ENCODE measurements around the gene AASDH.

AASDH gene

DNA sequence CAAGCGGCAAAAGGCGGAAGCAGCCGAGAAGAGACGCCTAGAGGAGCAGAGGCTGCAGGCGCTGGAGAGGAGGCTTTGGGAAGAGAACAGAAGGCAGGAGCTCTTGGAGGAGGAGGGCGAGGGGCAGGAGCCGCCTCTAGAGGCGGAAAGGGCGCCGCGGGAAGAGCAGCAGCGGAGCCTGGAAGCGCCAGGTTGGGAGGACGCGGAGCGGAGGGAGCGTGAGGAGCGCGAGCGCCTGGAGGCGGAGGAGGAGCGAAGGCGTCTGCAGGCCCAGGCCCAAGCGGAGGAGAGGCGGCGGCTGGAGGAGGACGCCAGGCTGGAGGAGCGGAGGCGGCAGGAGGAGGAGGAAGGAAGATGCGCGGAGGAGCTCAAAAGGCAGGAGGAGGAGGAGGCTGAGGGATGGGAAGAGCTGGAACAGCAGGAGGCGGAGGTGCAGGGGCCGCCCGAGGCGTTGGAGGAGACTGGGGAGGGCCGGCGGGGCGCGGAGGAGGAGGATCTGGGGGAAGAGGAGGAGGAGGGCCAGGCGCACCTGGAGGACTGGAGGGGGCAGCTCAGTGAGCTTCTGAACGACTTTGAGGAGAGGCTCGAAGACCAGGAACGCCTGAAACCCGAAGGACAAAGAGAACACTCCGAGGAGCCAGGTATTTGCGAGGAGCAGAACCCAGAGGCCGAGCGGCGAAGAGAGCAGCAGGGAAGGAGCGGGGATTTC lies 72.9 kb downstream of the AASDH start:
- Histone ChIP-seq H3K4ac (ENCODE audit: low read depth, low read length) (no peak overlapping the region), H3K27me3 (ENCODE audit: insufficient read depth, low read length, poor library complexity) (no peaks in the 10 kb centered on the region), H3K9ac (ENCODE audit: low read length) (no peak overlapping the region), H4K8ac (ENCODE audit: low read depth, low read length) (no peak overlapping the region), H2AK5ac (ENCODE audit: low read length) (no peak overlapping the region), H4K5ac (ENCODE audit: low read length) (no peak overlapping the region), H3K27ac (ENCODE audit: low read depth, low read length) (no peak overlapping the region), H3K36me3 (ENCODE audit: control insufficient read depth, insufficient read depth, low read length) (no peaks in the 10 kb centered on the region), H3K4me2 (ENCODE audit: low read length) (no peak overlapping the region), H3K4me3 (ENCODE audit: low read length) (no peak overlapping the region), H3K18ac (ENCODE audit: low read length) (no peak overlapping the region), H3K79me1 (ENCODE audit: low read length) (no peaks in the 10 kb centered on the region), H3K56ac (ENCODE audit: low read length) (no peak overlapping the region), H2BK120ac (ENCODE audit: low read depth, low read length) (no peak overlapping the region), H3K4me1 (ENCODE audit: control insufficient read depth, low read depth, low read length) (no peaks in the 10 kb centered on the region), H2BK5ac (ENCODE audit: low read length) (no peak overlapping the region), H3K79me2 (ENCODE audit: control insufficient read depth, insufficient read depth, low read length) (no peaks in the 10 kb centered on the region), H2BK15ac (replicated peaks; ENCODE audit: low read depth) (no peak overlapping the region), H3K23ac (ENCODE audit: low read length) (no peak overlapping the region)
- no CpG with 5 or more reads among the region's 50 CpGs for WGBS (ENCODE audit: extremely low coverage, insufficient coverage, low lambda C conversion rate)
- DNase-seq: no peak

DNA sequence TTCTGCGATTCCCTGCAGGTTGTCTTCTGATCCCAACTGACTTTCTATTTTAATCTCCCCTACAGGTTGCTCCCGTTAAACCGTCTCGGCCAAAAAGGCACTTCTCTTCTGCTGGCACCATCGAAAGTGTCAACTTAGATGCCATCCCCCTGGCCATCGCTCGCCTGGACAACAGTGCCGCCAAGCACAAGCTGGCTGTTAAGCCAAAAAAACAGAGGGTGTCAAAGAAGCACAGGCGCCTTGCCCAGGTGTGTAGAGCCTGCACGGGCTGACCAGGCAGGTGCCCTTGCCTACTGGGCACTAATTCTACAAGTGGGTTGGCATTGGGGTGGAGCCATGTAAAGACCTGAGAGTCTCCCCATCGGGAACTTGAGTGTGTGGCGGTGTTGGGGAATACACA lies 74.2 kb downstream of the AASDH start:
- Histone ChIP-seq H3K4me2 (ENCODE audit: low read length) (no peak overlapping the region), H2BK5ac (ENCODE audit: low read length) (no peak overlapping the region), H3K9ac (ENCODE audit: low read length) (no peak overlapping the region), H2BK120ac (ENCODE audit: low read depth, low read length) (no peak overlapping the region), H2BK15ac (replicated peaks; ENCODE audit: low read depth) (no peak overlapping the region), H3K36me3 (ENCODE audit: control insufficient read depth, insufficient read depth, low read length) (no peaks in the 10 kb centered on the region), H3K27ac (ENCODE audit: low read depth, low read length) (no peak overlapping the region), H3K18ac (ENCODE audit: low read length) (no peak overlapping the region), H3K27me3 (ENCODE audit: insufficient read depth, low read length, poor library complexity) (no peaks in the 10 kb centered on the region), H3K79me1 (ENCODE audit: low read length) (no peaks in the 10 kb centered on the region), H4K8ac (ENCODE audit: low read depth, low read length) (no peak overlapping the region), H4K5ac (ENCODE audit: low read length) (no peak overlapping the region), H3K4me1 (ENCODE audit: control insufficient read depth, low read depth, low read length) (no peaks in the 10 kb centered on the region), H3K4me3 (ENCODE audit: low read length) (no peak overlapping the region), H3K56ac (ENCODE audit: low read length) (no peak overlapping the region), H3K4ac (ENCODE audit: low read depth, low read length) (no peak overlapping the region), H3K23ac (ENCODE audit: low read length) (no peak overlapping the region), H3K79me2 (ENCODE audit: control insufficient read depth, insufficient read depth, low read length) (no peaks in the 10 kb centered on the region), H2AK5ac (ENCODE audit: low read length) (no peak overlapping the region)
- WGBS (ENCODE audit: extremely low coverage, insufficient coverage, low lambda C conversion rate): no CpG with 5 or more reads among the region's 12 CpGs
- no peak for DNase-seq

DNA sequence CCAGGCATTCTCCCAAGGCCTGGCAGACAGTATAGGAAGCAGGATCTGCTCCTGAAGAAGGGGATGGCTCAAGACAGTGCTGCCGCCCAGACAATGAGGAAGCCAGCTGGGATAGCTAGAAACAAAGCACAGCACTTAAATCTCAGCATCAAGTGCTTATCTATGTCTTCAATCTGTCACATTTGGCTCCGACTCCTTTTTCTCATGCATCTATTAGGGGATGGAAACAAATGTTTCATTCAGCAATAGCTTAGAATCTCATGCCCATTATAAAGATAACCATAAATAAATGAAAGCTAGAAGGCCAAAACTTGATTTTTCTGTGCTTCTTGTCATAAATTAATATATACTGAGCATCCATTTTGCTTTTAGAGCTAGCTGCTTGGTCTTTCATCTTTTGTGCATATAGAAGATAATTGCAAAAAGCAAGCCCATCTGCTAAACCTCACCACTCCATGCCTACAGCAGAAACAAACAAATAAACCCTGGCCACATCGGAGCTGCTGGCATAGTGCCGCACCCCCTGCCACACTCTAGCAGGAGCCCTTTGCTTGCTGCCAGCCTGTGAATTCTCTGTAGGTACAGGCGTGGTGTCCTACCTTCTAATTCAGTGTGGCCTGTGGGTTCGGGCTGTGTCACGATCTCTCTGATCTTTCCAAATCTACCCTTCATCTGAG lies 75.9 kb downstream of the AASDH start:
- no peak overlapping the region for H3K4me3 ChIP-seq (ENCODE audit: low read length)
- H2AK5ac ChIP-seq (ENCODE audit: low read length): no peak overlapping the region
- H3K79me2 ChIP-seq (ENCODE audit: control insufficient read depth, insufficient read depth, low read length): no peaks in the 10 kb centered on the region
- H3K36me3 ChIP-seq (ENCODE audit: control insufficient read depth, insufficient read depth, low read length): no peaks in the 10 kb centered on the region
- H3K27me3 ChIP-seq (ENCODE audit: insufficient read depth, low read length, poor library complexity): no peaks in the 10 kb centered on the region
- no peak overlapping the region for H2BK15ac ChIP-seq (replicated peaks; ENCODE audit: low read depth)
- H3K4me1 ChIP-seq (ENCODE audit: control insufficient read depth, low read depth, low read length): no peaks in the 10 kb centered on the region
- H3K4ac ChIP-seq (ENCODE audit: low read depth, low read length): no peak overlapping the region
- peak; percentile 38 for DNase-seq
- no peak overlapping the region for H4K5ac ChIP-seq (ENCODE audit: low read length)
- H4K8ac ChIP-seq (ENCODE audit: low read depth, low read length): no peak overlapping the region
- no peak overlapping the region for H3K18ac ChIP-seq (ENCODE audit: low read length)
- H3K4me2 ChIP-seq (ENCODE audit: low read length): no peak overlapping the region
- H2BK120ac ChIP-seq (ENCODE audit: low read depth, low read length): no peak overlapping the region
- H3K9ac ChIP-seq (ENCODE audit: low read length): no peak overlapping the region
- no peak overlapping the region for H3K56ac ChIP-seq (ENCODE audit: low read length)
- no peak overlapping the region for H3K23ac ChIP-seq (ENCODE audit: low read length)
- no peak overlapping the region for H3K27ac ChIP-seq (ENCODE audit: low read depth, low read length)
- no peak overlapping the region for H2BK5ac ChIP-seq (ENCODE audit: low read length)
- WGBS (ENCODE audit: extremely low coverage, insufficient coverage, low lambda C conversion rate): no CpG with 5 or more reads among the region's 7 CpGs
- no peaks in the 10 kb centered on the region for H3K79me1 ChIP-seq (ENCODE audit: low read length)

DNA sequence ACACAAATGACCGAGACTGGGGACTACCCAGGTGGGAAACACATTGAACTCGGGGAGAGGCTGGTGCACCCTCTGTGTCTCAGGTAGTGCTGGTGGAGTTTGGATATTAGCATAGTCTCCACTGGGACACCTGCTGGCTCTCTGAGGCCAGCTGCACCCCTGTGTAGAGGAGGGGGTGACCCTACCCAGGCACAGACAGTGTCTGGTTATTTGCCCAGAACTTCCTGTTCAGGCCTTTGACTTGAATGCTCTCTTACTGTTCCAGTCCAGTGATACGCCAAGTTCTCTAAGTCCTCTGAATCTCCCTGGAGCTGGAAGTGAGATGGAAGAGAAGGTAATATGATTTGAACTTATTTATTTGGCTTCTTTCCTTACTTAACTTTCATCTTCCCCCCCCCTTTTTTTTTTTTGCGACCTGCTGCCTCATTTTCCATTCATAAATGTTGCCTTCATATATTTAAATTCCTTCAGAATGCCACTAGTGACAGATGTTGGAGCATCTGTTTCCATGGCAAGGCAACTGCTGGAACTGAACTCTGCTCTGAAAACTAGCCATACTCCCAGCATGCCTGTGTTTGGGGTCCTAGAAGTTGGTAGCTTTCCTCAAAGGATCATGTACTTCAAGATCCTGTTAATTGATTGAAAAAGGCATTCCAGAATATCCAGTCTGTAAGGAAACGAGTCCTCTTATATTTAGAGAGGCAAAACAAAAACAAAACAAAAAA lies 76.7 kb downstream of the AASDH start:
- Histone ChIP-seq H3K4ac (ENCODE audit: low read depth, low read length) (no peak overlapping the region), H3K56ac (ENCODE audit: low read length) (no peak overlapping the region), H3K23ac (ENCODE audit: low read length) (no peak overlapping the region), H3K27me3 (ENCODE audit: insufficient read depth, low read length, poor library complexity) (no peaks in the 10 kb centered on the region), H2BK120ac (ENCODE audit: low read depth, low read length) (no peak overlapping the region), H2AK5ac (ENCODE audit: low read length) (no peak overlapping the region), H3K4me1 (ENCODE audit: control insufficient read depth, low read depth, low read length) (no peaks in the 10 kb centered on the region), H3K36me3 (ENCODE audit: control insufficient read depth, insufficient read depth, low read length) (no peaks in the 10 kb centered on the region), H3K79me2 (ENCODE audit: control insufficient read depth, insufficient read depth, low read length) (no peaks in the 10 kb centered on the region), H4K8ac (ENCODE audit: low read depth, low read length) (no peak overlapping the region), H3K27ac (ENCODE audit: low read depth, low read length) (no peak overlapping the region), H4K5ac (ENCODE audit: low read length) (no peak overlapping the region), H2BK5ac (ENCODE audit: low read length) (no peak overlapping the region), H2BK15ac (replicated peaks; ENCODE audit: low read depth) (no peak overlapping the region), H3K79me1 (ENCODE audit: low read length) (no peaks in the 10 kb centered on the region), H3K4me3 (ENCODE audit: low read length) (no peak overlapping the region), H3K4me2 (ENCODE audit: low read length) (no peak overlapping the region), H3K9ac (ENCODE audit: low read length) (no peak overlapping the region), H3K18ac (ENCODE audit: low read length) (no peak overlapping the region)
- WGBS (ENCODE audit: extremely low coverage, insufficient coverage, low lambda C conversion rate): no CpG with 5 or more reads among the region's 5 CpGs
- DNase-seq: no peak

DNA sequence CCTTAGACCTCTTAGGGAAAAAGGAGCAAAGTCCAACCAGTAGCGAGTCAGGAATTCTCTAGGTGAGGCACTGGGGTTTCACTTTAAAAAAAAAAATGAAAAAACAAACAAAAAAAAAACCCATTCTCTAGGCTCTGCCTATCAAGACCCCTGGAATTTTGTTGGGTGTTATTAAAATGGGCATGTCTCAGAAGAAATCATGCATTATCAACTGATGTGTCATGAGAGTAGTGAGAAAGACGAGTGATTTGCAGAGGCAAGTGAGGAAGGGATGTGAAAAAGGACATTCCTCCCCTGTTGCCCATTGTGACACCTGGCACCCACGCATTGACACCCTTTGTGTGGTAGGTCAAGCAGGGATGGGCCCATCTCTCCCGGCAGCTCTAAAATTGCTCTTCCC lies 78.9 kb downstream of the AASDH start:
- H3K79me1 ChIP-seq (ENCODE audit: low read length): no peaks in the 10 kb centered on the region
- DNase-seq: no peak
- no peak overlapping the region for H2AK5ac ChIP-seq (ENCODE audit: low read length)
- no peak overlapping the region for H4K8ac ChIP-seq (ENCODE audit: low read depth, low read length)
- WGBS (ENCODE audit: extremely low coverage, insufficient coverage, low lambda C conversion rate): no CpG with 5 or more reads among the region's 4 CpGs
- H3K79me2 ChIP-seq (ENCODE audit: control insufficient read depth, insufficient read depth, low read length): no peaks in the 10 kb centered on the region
- H3K36me3 ChIP-seq (ENCODE audit: control insufficient read depth, insufficient read depth, low read length): no peaks in the 10 kb centered on the region
- H3K56ac ChIP-seq (ENCODE audit: low read length): no peak overlapping the region
- H3K27ac ChIP-seq (ENCODE audit: low read depth, low read length): no peak overlapping the region
- no peak overlapping the region for H2BK5ac ChIP-seq (ENCODE audit: low read length)
- no peak overlapping the region for H4K5ac ChIP-seq (ENCODE audit: low read length)
- no peak overlapping the region for H2BK15ac ChIP-seq (replicated peaks; ENCODE audit: low read depth)
- H3K4ac ChIP-seq (ENCODE audit: low read depth, low read length): no peak overlapping the region
- H3K27me3 ChIP-seq (ENCODE audit: insufficient read depth, low read length, poor library complexity): no peaks in the 10 kb centered on the region
- H3K4me1 ChIP-seq (ENCODE audit: control insufficient read depth, low read depth, low read length): no peaks in the 10 kb centered on the region
- no peak overlapping the region for H3K23ac ChIP-seq (ENCODE audit: low read length)
- no peak overlapping the region for H2BK120ac ChIP-seq (ENCODE audit: low read depth, low read length)
- no peak overlapping the region for H3K4me3 ChIP-seq (ENCODE audit: low read length)
- no peak overlapping the region for H3K4me2 ChIP-seq (ENCODE audit: low read length)
- H3K18ac ChIP-seq (ENCODE audit: low read length): no peak overlapping the region
- H3K9ac ChIP-seq (ENCODE audit: low read length): no peak overlapping the region
